Astrocyte of the cerebellum (primary cell): ENCODE measurements around the gene C3orf22.

Experiments
- DNase-seq: peaks from one replicate; pipeline ENCODE4 v3.0.0-alpha.2; 2011; ENCODE audit warnings: low read depth
- H3K4me3 ChIP-seq: 2 replicates; pipeline ENCODE4 v1.5.1; 2011; ENCODE audit warnings: mild to moderate bottlenecking, low read depth, low read length, moderate library complexity
- CTCF ChIP-seq: IDR thresholded peaks from 2 replicates; pipeline ENCODE4 v1.5.1; 2012; ENCODE audit warnings: low read length, low read depth, moderate library complexity, mild to moderate bottlenecking; ENCODE audit errors: missing control alignments
- in situ Hi-C: cut with HindIII; loops from 2 replicates; pipeline ENCODE4 v1.10.0; 2017; ENCODE audit warnings: low sequenced_read_pairs

C3orf22 gene

GRCh38 chr3:126548556-126549466, 9.9 kb downstream of the C3orf22 start:
- in situ Hi-C loops, result no loop called here
- DNase-seq, result no peak

GRCh38 chr3:126547721-126548120, 11.0 kb downstream of the C3orf22 start:
- no peak overlapping the region for H3K4me3 ChIP-seq
- DNase-seq, result no peak
- TF ChIP-seq CTCF, result no peak
- in situ Hi-C loops, result no loop called here

More at GRCh38 chr3:126548556-126549466, 9.9 kb downstream of the C3orf22 start:
- no peak overlapping the region for H3K4me3 ChIP-seq
- TF ChIP-seq CTCF, result no peak

GRCh38 chr3:126546549-126547239, 12.0 kb downstream of the C3orf22 start:
- no peak overlapping the region for H3K4me3 ChIP-seq
- in situ Hi-C loops, result no loop called here
- TF ChIP-seq CTCF, result no peak
- DNase-seq, result no peak

GRCh38 chr3:126546013-126546412, 12.7 kb downstream of the C3orf22 start:
- no peak for TF ChIP-seq CTCF
- H3K4me3 ChIP-seq, result no peak overlapping the region
- no peak for DNase-seq
- in situ Hi-C loops, result no loop called here

- TF ChIP-seq CTCF, result no peak
- in situ Hi-C loops, result no loop called here
Measured at GRCh38 chr3:126545544-126545943, 13.2 kb downstream of the C3orf22 start.

GRCh38 chr3:126544596-126545281, 14.0 kb downstream of the C3orf22 start:
- no peak for DNase-seq
- no peak overlapping the region for H3K4me3 ChIP-seq
- in situ Hi-C loops, result no loop called here
- TF ChIP-seq CTCF, result no peak

More at GRCh38 chr3:126545544-126545943, 13.2 kb downstream of the C3orf22 start:
- DNase-seq, result no peak
- no peak overlapping the region for H3K4me3 ChIP-seq
